H9 (cell line): Measurements from ENCODE around the gene KCNMA1. TPM values are rescaled to one million over a fixed set of nuclear protein-coding genes. Genes with fewer than 3 reads are reported as not detected.

Experiments used
- DNase-seq: peaks from one replicate; pipeline ENCODE4 v3.0.0-alpha.2; 2017
- H2AFZ ChIP-seq: one replicate; pipeline ENCODE4 v1.6.1; 2013; ENCODE audit warnings: mild to moderate bottlenecking, low read length, control low read depth, moderate library complexity
- H2AK5ac ChIP-seq: 2 replicates; pipeline ENCODE4 v1.6.1; 2013; ENCODE audit warnings: low read length, control low read depth, mixed read lengths; ENCODE audit not compliant: insufficient read length
- H2BK120ac ChIP-seq: one replicate; pipeline ENCODE4 v1.6.1; 2013; ENCODE audit warnings: low read depth, mild to moderate bottlenecking, low read length, control low read depth, inconsistent platforms; ENCODE audit not compliant: poor library complexity, severe bottlenecking
- H2BK12ac ChIP-seq: 2 replicates; pipeline ENCODE4 v1.6.1; 2013; ENCODE audit warnings: low read length, control low read depth, mixed read lengths, low read depth; ENCODE audit not compliant: insufficient read length
- H2BK15ac ChIP-seq: 2 replicates; pipeline ENCODE4 v1.6.1; 2013; ENCODE audit warnings: low read depth, low read length, control low read depth
- H2BK20ac ChIP-seq: one replicate; pipeline ENCODE4 v1.6.1; 2013; ENCODE audit warnings: low read depth, mild to moderate bottlenecking, low read length, control low read depth, inconsistent platforms; ENCODE audit not compliant: poor library complexity, severe bottlenecking
- H2BK5ac ChIP-seq: 2 replicates; pipeline ENCODE4 v1.6.1; 2013; ENCODE audit warnings: low read length, control low read depth, mixed read lengths; ENCODE audit not compliant: insufficient read length
- H3K14ac ChIP-seq: 2 replicates; pipeline ENCODE4 v1.6.1; 2013; ENCODE audit warnings: low read length, control low read depth; ENCODE audit not compliant: insufficient read depth
- H3K18ac ChIP-seq: 2 replicates; pipeline ENCODE4 v1.6.1; 2013; ENCODE audit warnings: low read depth, mild to moderate bottlenecking, mixed read lengths, low read length, control low read depth; ENCODE audit not compliant: insufficient read length
- H3K23ac ChIP-seq: 2 replicates; pipeline ENCODE4 v1.6.1; 2013; ENCODE audit warnings: low read length, control low read depth, mixed read lengths, low read depth; ENCODE audit not compliant: insufficient read length
- H3K23me2 ChIP-seq: 2 replicates; pipeline ENCODE4 v1.6.1; 2013; ENCODE audit warnings: low read depth, mild to moderate bottlenecking, mixed read lengths, low read length, control low read depth; ENCODE audit not compliant: insufficient read length, poor library complexity, severe bottlenecking
- H3K27ac ChIP-seq: 2 replicates; pipeline ENCODE4 v1.5.1; 2013; ENCODE audit warnings: low read length, control low read depth, mixed read lengths, low read depth; ENCODE audit not compliant: insufficient read length
- H3K27me3 ChIP-seq: 2 replicates; pipeline ENCODE4 v1.6.1; 2013; ENCODE audit warnings: low read length, control low read depth, inconsistent platforms; ENCODE audit not compliant: insufficient read depth
- H3K4ac ChIP-seq: 2 replicates; pipeline ENCODE4 v1.6.1; 2013; ENCODE audit warnings: low read depth, mild to moderate bottlenecking, control low read depth, inconsistent platforms, low read length, moderate library complexity
- H3K4me1 ChIP-seq: 2 replicates; pipeline ENCODE4 v1.6.1; 2013; ENCODE audit warnings: low read length, control low read depth, inconsistent platforms; ENCODE audit not compliant: insufficient read depth
- H3K4me2 ChIP-seq: 2 replicates; pipeline ENCODE4 v1.6.1; 2013; ENCODE audit warnings: low read length, control low read depth, mixed read lengths; ENCODE audit not compliant: insufficient read length, insufficient read depth
- H3K56ac ChIP-seq: 2 replicates; pipeline ENCODE4 v1.6.1; 2013; ENCODE audit warnings: low read depth, mild to moderate bottlenecking, mixed read lengths, low read length, control low read depth; ENCODE audit not compliant: insufficient read length
- H3K79me1 ChIP-seq: 2 replicates; pipeline ENCODE4 v1.6.1; 2013; ENCODE audit warnings: low read depth, mild to moderate bottlenecking, moderate library complexity, low read length, control low read depth, inconsistent platforms; ENCODE audit not compliant: insufficient read depth, poor library complexity, severe bottlenecking
- H3K79me2 ChIP-seq: 2 replicates; pipeline ENCODE4 v1.6.1; 2013; ENCODE audit warnings: low read length, control low read depth, inconsistent platforms; ENCODE audit not compliant: insufficient read depth
- H3K9ac ChIP-seq: 2 replicates; pipeline ENCODE4 v1.6.1; 2013; ENCODE audit warnings: low read length, control low read depth, mixed read lengths; ENCODE audit not compliant: insufficient read length; ENCODE audit errors: extremely low read depth
- H3K9me3 ChIP-seq: one replicate; pipeline ENCODE4 v1.6.1; 2013; ENCODE audit warnings: low read depth, low read length, inconsistent platforms; ENCODE audit not compliant: control insufficient read depth
- H3T11ph ChIP-seq: one replicate; pipeline ENCODE4 v1.6.1; 2013; ENCODE audit warnings: mild to moderate bottlenecking, low read length, control low read depth, inconsistent platforms
- H4K20me1 ChIP-seq: one replicate; pipeline ENCODE4 v1.6.1; 2013; ENCODE audit not compliant: control insufficient read depth, insufficient read length, insufficient read depth
- H4K5ac ChIP-seq: 2 replicates; pipeline ENCODE4 v1.6.1; 2013; ENCODE audit warnings: low read depth, mild to moderate bottlenecking, mixed read lengths, low read length, control low read depth; ENCODE audit not compliant: insufficient read length
- H4K8ac ChIP-seq: replicated peaks from 2 replicates; pipeline ENCODE4 v1.6.1; 2013; ENCODE audit warnings: low read length, control low read depth, mixed read lengths, low read depth; ENCODE audit not compliant: insufficient read length
- H4K91ac ChIP-seq: 2 replicates; pipeline ENCODE4 v1.6.1; 2013; ENCODE audit warnings: low read depth, mild to moderate bottlenecking, moderate library complexity, mixed read lengths, low read length, control low read depth; ENCODE audit not compliant: insufficient read length
- H3K27ac Mint-ChIP-seq, 3 experiments: 2 replicates in 2 of 3; 3 replicates in 1 of 3; pipeline ENCODE4 v1.8.0; 2020 to 2021; ENCODE audit warnings: mixed read lengths in 3 of 3, mild to moderate bottlenecking in 1 of 3, moderate library complexity in 1 of 3
- H3K27me3 Mint-ChIP-seq: 2 replicates; pipeline ENCODE4 v1.8.0; 2021; ENCODE audit warnings: low read depth, mild to moderate bottlenecking, moderate library complexity, mixed read lengths
- H3K36me3 Mint-ChIP-seq, 3 experiments: 2 replicates in 2 of 3; 3 replicates in 1 of 3; pipeline ENCODE4 v1.8.0; 2020 to 2021; ENCODE audit warnings: low read depth in 3 of 3, mixed read lengths in 3 of 3; ENCODE audit not compliant: insufficient read depth in 1 of 3
- H3K4me1 Mint-ChIP-seq, 2 experiments: 2 replicates each; pipeline ENCODE4 v1.8.0; 2020; ENCODE audit warnings: mixed read lengths in 2 of 2
- H3K4me3 Mint-ChIP-seq, 2 experiments: 2 replicates in 1 of 2; 3 replicates in 1 of 2; pipeline ENCODE4 v1.8.0; 2020 to 2021; ENCODE audit warnings: mild to moderate bottlenecking in 2 of 2, mixed read lengths in 2 of 2, moderate library complexity in 1 of 2
- H3K9me3 Mint-ChIP-seq, 2 experiments: 2 replicates in 1 of 2; 3 replicates in 1 of 2; pipeline ENCODE4 v1.8.0; 2020; ENCODE audit warnings: mild to moderate bottlenecking in 2 of 2, mixed read lengths in 2 of 2, moderate library complexity in 1 of 2
- CTCF ChIP-seq: fragments of 200-600 bp; sonication (generic); conservative IDR thresholded peaks from 3 replicates; pipeline ENCODE4 v1.8.0; 2021; ENCODE audit warnings: antibody characterized with exemption, mild to moderate bottlenecking
- WGBS: extraction: QIAGEN DNeasy Blood & Tissue Kit; methylation state at CpG from one replicate; pipeline ENCODE4 v1.1.7; 2013; ENCODE audit warnings: missing lambda C conversion rate, low lambda C conversion rate, mixed read lengths; ENCODE audit not compliant: insufficient read length; ENCODE audit errors: extremely low coverage; 5-methylcytosine and 5-hydroxymethylcytosine counted together
- total RNA-seq: library from RNA; stranded (reverse); gene quantifications from 2 replicates; pipeline ENCODE4 v1.2.1, GENCODE V29; 2021

The KCNMA1 gene
- total RNA-seq, 1 experiment from 2014 or later = 2.0 TPM

DNA sequence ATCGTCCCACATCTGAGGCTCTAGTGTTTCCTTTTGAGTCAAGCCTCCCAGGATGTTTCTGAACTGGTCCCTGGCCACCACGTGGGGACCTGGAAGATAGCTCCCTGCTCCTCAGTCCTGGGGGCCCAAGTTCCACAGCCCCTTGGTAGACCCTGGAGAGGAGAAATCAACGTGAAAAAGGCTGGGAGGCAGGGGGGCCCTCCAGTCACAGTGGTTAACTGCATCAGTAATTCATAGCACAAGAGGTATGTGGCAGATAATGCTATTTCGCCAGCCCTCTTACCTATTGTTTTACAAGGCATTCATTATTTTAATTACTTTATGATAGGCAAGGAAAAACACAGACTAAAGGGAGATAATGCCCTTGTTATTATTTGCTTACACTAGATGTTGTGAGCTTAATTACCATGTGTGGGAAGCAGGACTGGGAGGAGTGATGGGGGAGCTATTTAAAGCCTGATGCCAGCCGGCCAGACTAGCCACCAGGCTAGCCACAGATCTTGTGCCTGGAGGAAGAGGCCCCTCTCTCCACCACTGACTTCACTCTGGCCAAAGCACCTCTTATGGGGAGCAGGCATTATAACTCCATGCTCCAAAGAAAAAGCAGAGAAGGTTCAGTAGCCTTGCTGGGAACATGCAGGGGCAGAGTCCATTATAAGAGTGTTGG is 230.7 kb downstream of the KCNMA1 start:
- no peak overlapping the region for H2BK5ac ChIP-seq
- Mint-ChIP-seq H3K36me3 (no peaks in the 10 kb centered on the region), H3K9me3 (no peaks in the 10 kb centered on the region; a peak in 1 of 5 replicates), H3K4me3 (no peak overlapping the region), H3K27me3 (peaks cover 1% of the 10 kb centered on the region; the same call in 1 of the 2 replicates), H3K4me1 (peaks cover 25 to 31% of the 10 kb centered on the region in 2 experiments), H3K27ac (no peak overlapping the region)
- no peak overlapping the region for H3K18ac ChIP-seq
- no peak overlapping the region for H2AFZ ChIP-seq
- no peak overlapping the region for H4K91ac ChIP-seq
- no peak overlapping the region for H2BK120ac ChIP-seq
- H3K9me3 ChIP-seq = no peaks in the 10 kb centered on the region
- H2BK12ac ChIP-seq = no peak overlapping the region
- H3K79me1 ChIP-seq = no peaks in the 10 kb centered on the region
- H3K27me3 ChIP-seq = no peaks in the 10 kb centered on the region
- no peak overlapping the region for H2BK15ac ChIP-seq
- DNase-seq = no peak
- H4K8ac ChIP-seq = no peak overlapping the region
- TF ChIP-seq CTCF = no peak
- WGBS = no CpG with 5 or more reads among the region's 5 CpGs
- no peak overlapping the region for H3T11ph ChIP-seq
- no peaks in the 10 kb centered on the region for H3K23me2 ChIP-seq
- H3K23ac ChIP-seq = no peak overlapping the region
- H3K4ac ChIP-seq = no peak overlapping the region
- no peaks in the 10 kb centered on the region for H4K20me1 ChIP-seq
- H3K14ac ChIP-seq = no peak overlapping the region
- no peaks in the 10 kb centered on the region for H3K79me2 ChIP-seq
- no peak overlapping the region for H3K27ac ChIP-seq
- H4K5ac ChIP-seq = no peak overlapping the region
- no peak overlapping the region for H2BK20ac ChIP-seq
- H3K9ac ChIP-seq = no peak overlapping the region
- H2AK5ac ChIP-seq = no peak overlapping the region
- no peak overlapping the region for H3K56ac ChIP-seq
- no peak overlapping the region for H3K4me2 ChIP-seq
- peaks cover 2% of the 10 kb centered on the region; the same call in 1 of the 2 replicates for H3K4me1 ChIP-seq
